Smooth muscle cell (in vitro differentiated cells): ENCODE results near the gene DCAF4. TPM values are rescaled to one million over a fixed set of nuclear protein-coding genes. Genes with fewer than 3 reads are reported as not detected.
"Not testable (repeated sequence)": the region's sequence is repeated elsewhere in the genome, so short reads cannot be mapped to it uniquely, and the experiment has no call there.

Experiments
- DNase-seq: peaks from one replicate; lab custom pipeline; 2025; ENCODE audit not compliant: unreplicated experiment; lab: John Stamatoyannopoulos, UW
- H2AFZ ChIP-seq: fragments of 200-600 bp; sonication (generic); 2 replicates; pipeline ENCODE4 v1.6.0; 2016; ENCODE audit warnings: antibody characterized with exemption, low read depth, mild to moderate bottlenecking
- H3F3A ChIP-seq: fragments of 200-600 bp; sonication (generic); 2 replicates; pipeline ENCODE4 v1.6.0; 2017; ENCODE audit warnings: antibody characterized with exemption, low read depth
- H3K27ac ChIP-seq: fragments of 200-600 bp; sonication (generic); 2 replicates; pipeline ENCODE4 v1.5.1; 2016; ENCODE audit warnings: low read depth, mild to moderate bottlenecking
- H3K27me3 ChIP-seq: fragments of 200-600 bp; sonication (generic); 2 replicates; pipeline ENCODE4 v1.6.1; 2016; ENCODE audit warnings: low read depth, mild to moderate bottlenecking
- H3K36me3 ChIP-seq: fragments of 200-600 bp; sonication (generic); 2 replicates; pipeline ENCODE4 v1.5.1; 2016; ENCODE audit warnings: low read depth
- H3K4me1 ChIP-seq: fragments of 200-600 bp; sonication (generic); 2 replicates; pipeline ENCODE4 v1.5.1; 2016; ENCODE audit warnings: low read depth
- H3K4me2 ChIP-seq: fragments of 200-600 bp; sonication (generic); 2 replicates; pipeline ENCODE4 v1.6.0; 2016; ENCODE audit warnings: mild to moderate bottlenecking
- H3K4me3 ChIP-seq: fragments of 200-600 bp; sonication (generic); 2 replicates; pipeline ENCODE4 v1.5.1; 2016; ENCODE audit warnings: mild to moderate bottlenecking
- H3K79me2 ChIP-seq: fragments of 200-600 bp; sonication (generic); 2 replicates; pipeline ENCODE4 v1.6.0; 2016; ENCODE audit warnings: low read depth, mild to moderate bottlenecking
- H3K9ac ChIP-seq: fragments of 200-600 bp; sonication (generic); 2 replicates; pipeline ENCODE4 v1.6.0; 2016; ENCODE audit warnings: low read depth
- H3K9me3 ChIP-seq: fragments of 200-600 bp; sonication (generic); replicated peaks from 2 replicates; pipeline ENCODE4 v1.5.1; 2016; ENCODE audit warnings: low read depth
- H4K20me1 ChIP-seq: fragments of 200-600 bp; sonication (generic); 2 replicates; pipeline ENCODE4 v1.6.0; 2016; ENCODE audit warnings: low read depth
- WGBS: methylation state at CpG from one replicate; pipeline ENCODE4 v1.1.7; 2016; ENCODE audit warnings: low lambda C conversion rate; 5-methylcytosine and 5-hydroxymethylcytosine counted together
- polyA plus RNA-seq: library from polyadenylated mRNA; unstranded; fragments of >200 nt; fragmentation: Nextera tagmentation; extraction: Ambion mirVana; gene quantifications from 2 replicates; pipeline ENCODE4 v1.2.1, GENCODE V29; 2016
- total RNA-seq: library from RNA; depleted of rRNA; stranded (reverse); fragments of >200 nt; gene quantifications from 2 replicates; pipeline ENCODE4 v1.2.3, GENCODE V29; 2014
- TF ChIP-seq, protein P1 (sequence below): fragments of 200-600 bp; sonication (generic); IDR thresholded peaks from 2 replicates; pipeline ENCODE4 v1.5.1; 2017; ENCODE audit warnings: borderline replicate concordance, mild to moderate bottlenecking, antibody characterized with exemption; ENCODE audit not compliant: insufficient read depth, poor library complexity, severe bottlenecking

DCAF4 gene
- total and polyA plus RNA-seq, 2 experiments from 2014 or later, result 8.2 to 9.2 TPM

DNA sequence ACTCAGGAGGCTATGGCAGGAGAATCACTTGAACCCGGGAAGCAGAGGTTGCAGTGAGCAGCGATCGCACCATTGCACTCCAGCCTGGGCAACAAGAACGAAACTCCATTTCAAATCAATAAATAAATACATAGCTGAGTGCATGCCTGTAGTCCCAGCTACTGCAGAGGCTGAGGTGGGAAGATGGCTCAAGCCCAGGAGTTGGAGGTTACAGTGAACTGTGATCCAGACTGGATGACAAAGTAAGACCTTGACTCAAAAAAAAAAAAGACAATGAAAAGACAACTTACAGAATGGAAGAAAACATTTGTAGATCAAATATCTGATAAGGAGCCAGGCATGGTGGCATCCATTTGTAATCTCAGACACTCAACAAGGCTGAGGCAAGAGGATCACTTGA is 73.1 kb downstream of the DCAF4 start:
- Histone ChIP-seq H3K79me2 (peaks cover 33% of the 10 kb centered on the region), H3K27ac (no peak overlapping the region), H3K4me3 (no peak overlapping the region), H3K4me2 (no peak overlapping the region), H3K9ac (no peak overlapping the region), H3K4me1 (no peaks in the 10 kb centered on the region), H3K9me3 (no peaks in the 10 kb centered on the region), H4K20me1 (peaks cover 84% of the 10 kb centered on the region), H2AFZ (no peak overlapping the region), H3F3A (no peaks in the 10 kb centered on the region), H3K36me3 (peaks cover 10% of the 10 kb centered on the region), H3K27me3 (no peaks in the 10 kb centered on the region)
- TF ChIP-seq, protein P1, sequence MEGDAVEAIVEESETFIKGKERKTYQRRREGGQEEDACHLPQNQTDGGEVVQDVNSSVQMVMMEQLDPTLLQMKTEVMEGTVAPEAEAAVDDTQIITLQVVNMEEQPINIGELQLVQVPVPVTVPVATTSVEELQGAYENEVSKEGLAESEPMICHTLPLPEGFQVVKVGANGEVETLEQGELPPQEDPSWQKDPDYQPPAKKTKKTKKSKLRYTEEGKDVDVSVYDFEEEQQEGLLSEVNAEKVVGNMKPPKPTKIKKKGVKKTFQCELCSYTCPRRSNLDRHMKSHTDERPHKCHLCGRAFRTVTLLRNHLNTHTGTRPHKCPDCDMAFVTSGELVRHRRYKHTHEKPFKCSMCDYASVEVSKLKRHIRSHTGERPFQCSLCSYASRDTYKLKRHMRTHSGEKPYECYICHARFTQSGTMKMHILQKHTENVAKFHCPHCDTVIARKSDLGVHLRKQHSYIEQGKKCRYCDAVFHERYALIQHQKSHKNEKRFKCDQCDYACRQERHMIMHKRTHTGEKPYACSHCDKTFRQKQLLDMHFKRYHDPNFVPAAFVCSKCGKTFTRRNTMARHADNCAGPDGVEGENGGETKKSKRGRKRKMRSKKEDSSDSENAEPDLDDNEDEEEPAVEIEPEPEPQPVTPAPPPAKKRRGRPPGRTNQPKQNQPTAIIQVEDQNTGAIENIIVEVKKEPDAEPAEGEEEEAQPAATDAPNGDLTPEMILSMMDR, result no peak
- 97% methylated on average over 4 of the region's 4 CpGs for WGBS
- DNase-seq, result no peak

DNA sequence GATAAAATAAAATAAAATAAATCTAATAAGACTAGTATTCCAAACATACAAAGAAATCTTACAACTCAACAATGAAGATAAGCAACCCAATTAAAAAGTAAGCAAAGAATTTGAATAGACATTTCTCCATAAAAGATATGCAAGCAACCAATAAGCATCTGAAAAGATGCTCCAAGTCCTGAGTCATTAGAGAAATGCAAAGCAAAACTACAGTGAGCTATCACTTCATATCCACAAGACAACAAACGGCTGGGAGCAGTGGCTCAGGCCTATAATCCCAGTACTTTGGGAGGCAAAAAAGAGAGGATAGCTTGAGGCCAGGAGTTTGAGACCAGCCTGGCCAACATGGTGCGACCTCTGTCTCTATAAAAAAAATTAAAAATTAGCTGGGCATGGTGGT is 73.8 kb downstream of the DCAF4 start:
- no peak for DNase-seq
- Histone ChIP-seq H3K79me2 (peaks cover 34% of the 10 kb centered on the region), H3K36me3 (peaks cover 10% of the 10 kb centered on the region), H3F3A (no peaks in the 10 kb centered on the region), H2AFZ (no peak overlapping the region), H4K20me1 (peaks cover 88% of the 10 kb centered on the region), H3K4me2 (no peak overlapping the region), H3K27me3 (no peaks in the 10 kb centered on the region), H3K9ac (no peak overlapping the region), H3K4me1 (no peaks in the 10 kb centered on the region), H3K9me3 (no peaks in the 10 kb centered on the region), H3K4me3 (no peak overlapping the region), H3K27ac (no peak overlapping the region)
- 85% methylated on average over 2 of the region's 2 CpGs for WGBS
- TF ChIP-seq, protein P1, result no peak

DNA sequence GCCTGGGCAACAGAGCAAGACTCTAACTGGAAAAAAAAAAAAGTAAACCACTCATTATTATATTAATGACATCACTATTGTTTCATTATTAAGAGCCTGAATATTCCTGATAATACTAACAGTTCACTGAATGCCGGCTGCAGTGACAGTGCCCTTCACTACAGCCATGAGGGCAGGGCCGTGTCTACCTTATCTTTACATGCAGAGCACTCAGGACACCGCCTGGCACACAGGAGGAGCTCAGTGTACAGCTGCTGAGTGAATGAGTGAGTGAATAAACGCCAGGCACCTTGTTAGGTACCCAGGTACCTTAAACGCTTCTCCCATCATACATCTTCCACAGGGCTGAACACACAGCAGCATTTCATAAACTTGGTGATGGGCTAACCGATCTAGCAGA is 77.4 kb downstream of the DCAF4 start:
- 90% methylated on average over 6 of the region's 6 CpGs for WGBS

DNA sequence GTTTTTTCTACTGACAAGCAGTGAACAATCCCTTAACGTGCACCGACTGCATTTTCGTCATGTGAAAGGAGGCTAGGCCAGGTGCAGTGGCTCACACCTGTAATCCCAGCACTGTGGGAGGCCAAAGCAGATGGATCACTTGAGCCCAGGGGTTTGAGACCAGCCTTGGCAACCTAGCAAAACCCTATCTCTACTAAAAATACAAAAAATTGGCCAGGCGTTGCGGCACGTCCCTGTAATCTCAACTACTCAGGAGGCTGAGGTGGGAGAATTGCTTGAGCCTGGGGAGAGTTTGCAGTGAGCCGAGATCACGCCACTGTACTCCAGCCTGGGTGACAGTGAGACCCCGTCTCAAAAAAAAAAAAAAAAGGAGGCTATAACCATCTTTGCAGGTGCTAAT is 78.4 kb downstream of the DCAF4 start:
- not testable (repeated sequence) for H2AFZ ChIP-seq, H3K9me3 ChIP-seq, H3K4me3 ChIP-seq, H3K36me3 ChIP-seq, H3K9ac ChIP-seq, H3F3A ChIP-seq, H3K4me2 ChIP-seq, H3K27me3 ChIP-seq, H3K27ac ChIP-seq, H3K4me1 ChIP-seq, DNase-seq
- Histone ChIP-seq H4K20me1 (peaks cover 85% of the 10 kb centered on the region), H3K79me2 (peaks cover 52% of the 10 kb centered on the region)
- WGBS, result 96% methylated on average over 9 of the region's 9 CpGs

More for the DNA sequence above, 77.4 kb downstream of the DCAF4 start:
- Histone ChIP-seq H3K4me1 (no peaks in the 10 kb centered on the region), H3K36me3 (no peaks in the 10 kb centered on the region), H3K4me2 (no peak overlapping the region), H3K9me3 (no peaks in the 10 kb centered on the region), H4K20me1 (peaks cover 86% of the 10 kb centered on the region), H3K27ac (no peak overlapping the region), H3K4me3 (no peak overlapping the region), H3K79me2 (peaks cover 54% of the 10 kb centered on the region), H3K9ac (no peak overlapping the region), H2AFZ (no peak overlapping the region), H3F3A (peaks cover 2% of the 10 kb centered on the region), H3K27me3 (no peaks in the 10 kb centered on the region)
- TF ChIP-seq, protein P1, result no peak
- no peak for DNase-seq
